Measurements from ENCODE around the gene LRRC38.
"Not testable (repeated sequence)": the region's sequence is repeated elsewhere in the genome, so short reads cannot be mapped to it uniquely, and the experiment has no call there.

The LRRC38 gene, protein sequence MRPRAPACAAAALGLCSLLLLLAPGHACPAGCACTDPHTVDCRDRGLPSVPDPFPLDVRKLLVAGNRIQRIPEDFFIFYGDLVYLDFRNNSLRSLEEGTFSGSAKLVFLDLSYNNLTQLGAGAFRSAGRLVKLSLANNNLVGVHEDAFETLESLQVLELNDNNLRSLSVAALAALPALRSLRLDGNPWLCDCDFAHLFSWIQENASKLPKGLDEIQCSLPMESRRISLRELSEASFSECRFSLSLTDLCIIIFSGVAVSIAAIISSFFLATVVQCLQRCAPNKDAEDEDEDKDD

DNA sequence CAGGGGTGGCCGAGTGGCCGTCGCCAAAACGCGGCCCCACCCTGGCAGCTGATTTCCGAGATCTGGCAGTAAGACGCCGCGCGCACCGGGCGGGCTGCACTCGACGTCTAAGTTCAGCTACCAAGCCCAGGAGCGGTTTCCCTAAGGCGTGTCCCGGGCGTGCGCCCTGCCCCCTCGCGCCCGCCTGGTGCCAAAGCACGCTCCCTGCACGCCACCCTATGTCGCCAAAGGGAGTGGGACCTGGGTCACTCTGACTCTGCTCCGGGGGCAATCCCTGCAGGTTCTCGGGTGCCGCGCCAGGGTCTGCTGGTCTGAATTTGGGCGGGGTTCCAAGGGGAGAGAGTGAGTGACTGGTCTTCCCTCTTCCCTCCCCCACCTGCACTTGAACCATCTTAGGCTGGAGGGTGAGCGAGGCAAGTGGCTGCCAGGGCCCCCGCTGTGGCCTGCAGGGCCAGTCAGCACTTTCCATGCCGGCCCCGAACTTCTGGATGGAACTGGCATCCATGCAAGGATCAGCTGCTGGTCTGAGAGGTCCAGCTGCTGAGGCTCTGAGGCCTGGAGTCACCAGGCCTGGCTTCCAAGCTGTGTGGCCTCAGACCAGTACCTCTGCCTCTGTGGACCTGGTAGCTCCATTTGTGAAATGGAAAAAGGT is at the start of gene LRRC38:
Gene LRRC38, minus strand, starts transcription at position 109 of the 652 bp plus-strand sequence. CDS start 410 bp downstream, outside the sequence.
- no peak for DNase-seq

DNA sequence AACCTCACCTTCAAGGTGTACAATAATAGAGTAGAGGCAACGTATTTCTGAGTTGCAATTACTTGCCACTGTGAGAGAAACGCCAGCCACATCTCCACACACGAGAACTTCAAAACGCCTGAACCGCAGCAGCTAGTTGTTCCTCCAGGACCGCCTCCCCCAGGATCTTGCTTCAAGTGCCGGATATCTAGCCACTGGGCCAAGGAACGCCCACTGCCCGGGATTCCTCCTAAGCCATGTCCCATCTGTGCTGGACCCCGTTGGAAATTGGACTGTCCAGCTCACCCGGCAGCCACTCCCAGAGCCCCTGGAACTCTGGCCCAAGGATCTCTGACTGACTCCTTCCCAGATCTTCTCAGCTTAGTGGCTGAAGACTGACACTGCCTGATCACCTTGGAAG is 49.2 kb upstream of the LRRC38 start:
- not testable (repeated sequence) for DNase-seq

DNA sequence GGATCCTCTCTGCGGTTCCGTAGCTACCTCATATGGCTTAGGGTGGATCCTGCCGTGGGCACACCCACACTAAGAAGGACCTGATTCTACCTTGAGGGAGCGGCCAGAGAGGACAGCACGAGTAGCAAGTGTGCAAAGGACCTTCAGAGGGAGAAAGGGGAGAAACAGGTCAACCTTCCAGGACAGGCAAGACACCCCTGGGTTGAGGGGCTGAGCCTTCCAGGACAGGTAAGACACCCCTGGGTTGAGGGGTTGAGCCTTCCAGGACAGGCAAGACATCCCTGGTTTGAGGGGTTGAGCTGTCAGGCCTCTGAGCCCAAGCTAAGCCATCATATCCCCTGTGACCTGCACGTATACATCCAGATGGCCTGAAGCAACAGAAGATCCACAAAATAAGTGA is 46.7 kb upstream of the LRRC38 start:
- DNase-seq, result no peak

DNA sequence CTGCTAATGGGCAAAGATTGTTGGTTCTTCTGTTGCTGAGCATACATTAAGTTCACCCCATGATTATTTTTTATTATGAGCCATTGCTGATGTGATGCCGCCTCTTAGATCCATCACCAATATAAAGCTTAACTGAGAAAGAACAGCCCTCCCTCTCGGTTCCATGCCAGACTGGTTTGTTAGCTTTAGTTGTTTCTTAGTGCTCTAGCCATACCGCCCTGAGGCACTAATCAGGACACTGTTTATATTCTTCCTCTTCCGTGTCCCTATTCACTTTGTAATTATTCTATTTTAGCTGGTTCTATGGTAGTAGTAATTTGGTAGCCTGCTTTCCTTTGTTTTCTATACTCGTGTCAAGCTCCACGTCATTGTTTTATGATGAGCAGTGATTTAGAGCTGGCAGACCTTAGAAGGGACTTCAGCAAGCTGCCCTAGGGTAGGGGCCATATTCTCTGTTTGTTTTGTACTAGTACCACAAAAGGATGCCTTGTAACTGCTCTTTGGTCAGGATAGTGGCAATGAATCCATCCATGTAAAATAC is 42.5 kb upstream of the LRRC38 start:
- DNase-seq, result no peak

- no peak for DNase-seq
These were observed 41.0 kb upstream of the LRRC38 start for GRCh38 chr1:13554798-13555197.

GRCh38 chr1:13550663-13551062 is 36.9 kb upstream of the LRRC38 start:
- no peak for DNase-seq

DNA sequence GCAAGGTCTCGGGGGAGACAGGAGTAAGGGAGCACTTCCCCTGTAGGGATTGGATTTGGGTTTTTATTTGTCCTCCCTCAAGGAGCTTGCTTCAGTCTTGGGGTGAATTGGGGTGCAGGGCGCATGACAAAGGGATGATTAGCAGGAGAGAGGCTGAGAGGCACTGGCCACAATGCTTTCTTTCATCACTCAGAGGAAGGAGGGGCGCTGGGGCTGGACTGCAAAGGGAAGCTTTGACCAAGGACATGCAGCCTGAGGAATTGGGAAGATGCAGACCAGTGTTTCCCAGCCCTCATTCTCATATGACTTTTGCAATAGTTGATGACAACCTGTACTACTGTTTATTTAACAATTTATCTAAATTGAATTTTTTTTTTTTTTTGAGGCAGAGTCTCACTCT is 35.7 kb upstream of the LRRC38 start:
- DNase-seq, result no peak

DNA sequence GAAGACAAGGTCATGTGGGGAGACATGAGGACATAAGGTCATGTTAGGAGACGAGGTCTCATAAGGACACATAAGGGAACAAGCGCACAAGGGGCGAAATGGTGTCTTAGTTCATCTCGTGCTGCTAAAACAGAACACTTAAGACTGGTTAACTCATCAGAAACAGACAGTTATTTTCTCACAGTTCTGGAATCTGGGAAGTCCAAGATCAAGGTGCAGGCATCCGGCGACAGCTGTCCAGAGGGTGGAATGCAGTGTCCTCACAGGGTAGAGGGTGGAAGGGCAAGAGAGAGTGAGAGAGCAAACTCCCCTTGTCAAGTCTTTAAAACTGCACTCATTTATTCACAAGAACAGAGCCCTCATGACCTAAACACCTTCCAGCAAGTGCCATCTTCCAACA is 35.2 kb upstream of the LRRC38 start:
- DNase-seq, result no peak

DNA sequence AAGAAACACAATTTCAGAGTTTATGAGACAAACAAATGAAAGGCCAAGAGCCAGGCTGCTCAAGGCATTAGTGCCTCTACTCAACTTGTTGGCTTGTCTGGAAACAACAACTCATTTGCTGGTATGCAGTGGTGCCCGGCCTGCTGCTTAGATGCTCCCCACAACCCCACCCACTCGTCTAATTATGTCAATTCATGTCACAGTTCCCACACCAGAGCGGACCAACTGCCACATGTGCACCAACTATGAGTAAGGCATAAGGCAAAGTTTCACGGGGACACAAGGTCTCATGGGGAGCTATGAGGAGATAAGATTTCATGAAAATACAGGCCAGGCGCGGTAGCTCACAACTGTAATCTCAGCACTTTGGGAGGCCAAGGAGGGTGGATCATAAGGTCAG is 34.5 kb upstream of the LRRC38 start:
- DNase-seq, result no peak

- no peak for DNase-seq
These were observed 33.0 kb upstream of the LRRC38 start for GRCh38 chr1:13546791-13547190.

GRCh38 chr1:13544221-13544556 is 30.4 kb upstream of the LRRC38 start:
- no peak for DNase-seq

DNA sequence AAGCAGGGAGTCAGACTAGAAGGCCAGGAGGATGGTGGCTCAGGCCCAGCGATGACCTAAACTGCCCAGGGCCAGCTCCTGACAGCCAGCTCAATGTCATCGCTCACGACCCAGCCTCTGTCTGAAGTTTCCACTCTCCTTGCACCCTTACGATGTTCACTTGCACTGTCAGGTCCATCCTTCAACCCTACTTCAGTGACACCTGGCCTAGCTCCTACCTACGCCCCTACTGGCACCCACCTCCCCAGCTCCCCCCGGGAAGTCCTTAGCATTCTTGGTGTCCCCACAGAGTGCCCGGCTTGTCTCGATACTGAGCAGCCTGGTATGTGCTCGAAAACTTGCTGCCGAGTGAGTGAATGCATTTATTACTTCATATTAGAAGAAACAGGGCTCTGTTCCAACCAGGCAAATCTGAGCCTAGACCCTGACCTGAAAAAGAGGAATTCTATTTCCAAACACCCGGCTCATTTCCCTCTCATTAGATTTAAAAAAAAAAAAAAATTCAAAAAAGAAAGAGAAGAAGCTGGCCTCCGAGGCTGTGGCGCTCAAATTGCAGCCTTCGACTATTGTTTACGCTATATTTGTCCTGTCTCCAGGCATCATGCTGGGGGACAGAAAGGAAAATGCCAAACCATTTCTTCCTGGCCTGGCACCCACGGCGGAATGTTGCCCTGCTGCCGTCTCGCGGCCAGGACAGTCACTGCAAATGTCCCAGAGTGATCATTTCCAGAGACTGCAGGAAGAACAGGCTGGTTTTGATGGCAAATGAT is 29.8 kb upstream of the LRRC38 start:
- no peak for DNase-seq

DNA sequence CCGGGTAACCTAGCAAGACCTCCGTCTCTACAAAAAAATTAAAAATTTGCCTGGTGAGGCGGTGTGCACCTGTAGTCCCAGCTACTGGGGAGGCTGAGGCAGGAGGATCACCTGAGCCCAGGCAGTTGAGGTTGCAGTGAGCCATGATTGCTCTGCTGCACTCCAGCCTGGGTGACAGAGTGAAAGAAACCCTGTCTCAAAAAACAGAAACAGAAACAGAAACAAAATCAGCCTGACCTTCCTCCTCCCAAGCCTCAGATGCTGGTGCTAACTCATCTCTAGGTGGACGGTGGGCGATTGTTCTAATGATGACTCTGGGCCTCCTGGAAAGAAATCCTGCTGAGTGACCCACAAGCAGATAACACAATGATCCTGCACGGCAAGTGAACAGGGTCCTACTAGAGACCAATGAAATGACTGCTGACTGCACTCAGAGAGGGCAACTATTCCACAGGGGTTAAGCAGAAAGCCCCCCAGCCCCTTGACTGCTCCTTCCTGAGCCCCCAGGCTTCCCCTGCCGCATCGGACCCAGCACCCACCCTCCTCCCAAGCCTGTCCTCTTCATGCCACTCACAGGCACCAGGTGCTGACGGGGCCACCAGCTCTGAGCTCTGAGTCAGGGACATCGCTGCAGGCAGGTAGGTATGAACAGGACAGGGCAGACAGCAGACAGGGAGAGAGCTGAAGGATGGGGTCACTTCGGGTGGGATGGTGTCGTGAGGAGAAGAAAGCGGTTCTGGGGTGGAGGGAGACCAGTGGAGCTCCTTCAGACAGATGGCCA is 27.8 kb upstream of the LRRC38 start:
- no peak for DNase-seq

DNA sequence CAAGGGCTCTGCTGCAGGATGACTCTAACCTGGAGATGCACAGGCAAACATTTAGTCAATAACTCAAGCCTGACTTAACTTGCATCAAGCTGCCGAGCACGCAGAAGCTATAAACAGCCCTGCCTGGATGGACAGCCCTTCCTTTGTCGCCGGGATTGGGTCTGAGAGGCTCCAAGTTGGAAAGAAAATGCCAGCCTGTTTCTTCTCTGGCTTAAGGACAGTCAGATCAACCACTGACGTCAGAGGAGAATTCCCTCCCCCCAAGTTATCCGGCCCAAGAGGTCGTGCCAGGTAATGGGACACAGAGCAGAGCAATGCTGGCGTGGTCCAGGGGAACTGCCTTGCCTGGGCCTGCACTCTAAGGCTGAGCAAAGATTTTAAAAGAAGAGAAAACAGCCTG is 27.1 kb upstream of the LRRC38 start:
- no peak for DNase-seq

GRCh38 chr1:13539683-13540082 is 25.9 kb upstream of the LRRC38 start:
- DNase-seq, result no peak

DNA sequence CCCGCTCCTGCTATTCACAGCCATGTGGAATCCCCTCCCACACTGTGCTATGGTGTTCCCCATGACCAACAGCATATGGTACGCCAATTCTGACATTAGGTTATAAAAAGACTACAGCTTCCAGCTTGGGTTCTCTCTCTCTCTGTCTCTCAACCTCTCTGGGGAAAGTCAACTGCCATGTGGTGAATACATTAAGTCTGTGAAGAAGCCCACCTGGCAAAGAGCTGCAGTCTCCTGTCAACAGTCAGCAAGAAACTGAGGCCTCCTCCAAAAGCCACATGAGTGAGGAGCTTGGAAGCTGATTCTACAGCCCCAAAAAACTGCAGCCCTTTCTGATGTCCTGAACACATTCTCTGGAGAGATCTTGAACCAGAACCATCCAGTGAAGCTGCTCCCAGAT is 25.0 kb upstream of the LRRC38 start:
- DNase-seq, result no peak

- DNase-seq, result no peak
These were observed 22.8 kb upstream of the LRRC38 start for GRCh38 chr1:13536571-13536970.

- no peak for DNase-seq
These were observed 21.4 kb upstream of the LRRC38 start for GRCh38 chr1:13535227-13535626.

DNA sequence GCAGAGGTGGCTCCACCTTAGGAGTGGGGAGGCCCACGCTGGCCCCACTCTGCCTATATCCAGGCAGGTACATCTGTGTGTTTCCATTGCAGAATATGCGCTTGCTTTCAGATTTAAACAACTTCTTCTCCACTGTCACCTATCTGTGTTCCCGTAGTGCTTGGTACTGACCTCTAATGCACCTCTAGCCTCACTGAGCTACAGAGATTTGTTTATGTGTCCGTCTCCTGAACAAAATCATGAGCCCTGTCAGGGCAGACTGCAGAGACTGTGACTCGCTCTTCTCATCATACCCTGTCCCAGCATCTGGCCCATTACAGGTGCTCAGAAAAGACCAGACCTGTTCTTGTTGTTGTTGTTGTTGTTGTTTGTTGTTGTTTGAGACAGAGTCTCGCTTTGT is 14.5 kb upstream of the LRRC38 start:
- no peak for DNase-seq

GRCh38 chr1:13523780-13524477 is 10.1 kb upstream of the LRRC38 start:
- DNase-seq, result no peak

DNA sequence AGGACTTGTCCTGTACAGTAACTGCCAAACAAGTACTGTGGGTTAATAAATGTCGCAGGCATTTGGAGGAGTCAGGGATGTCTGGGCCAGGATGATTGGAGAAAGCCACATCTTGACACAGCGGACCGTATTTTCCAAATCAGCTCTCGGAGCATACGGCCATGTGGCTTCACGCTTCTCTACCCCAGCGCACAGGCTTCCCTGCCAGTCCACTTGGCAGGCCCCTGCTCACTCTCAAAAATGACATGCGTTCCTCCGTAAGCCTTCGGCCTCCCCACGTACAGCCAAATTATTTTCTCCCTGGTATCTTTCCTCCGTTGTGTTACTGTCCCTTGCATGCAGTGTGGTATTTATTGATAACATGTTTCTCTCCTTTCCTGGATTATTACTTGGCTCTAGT is 7.2 kb upstream of the LRRC38 start:
- no peak for DNase-seq

GRCh38 chr1:13517193-13517812 is 3.5 kb upstream of the LRRC38 start:
- no peak for DNase-seq

Data from activated naive CD4-positive, alpha-beta T cell treated with anti-CD3 and anti-CD28 coated beads, Interleukin-2, amount 50 U/mL, for 16 hours (primary cell).